ENCODE data around the gene CPEB2.

CPEB2 gene

DNA sequence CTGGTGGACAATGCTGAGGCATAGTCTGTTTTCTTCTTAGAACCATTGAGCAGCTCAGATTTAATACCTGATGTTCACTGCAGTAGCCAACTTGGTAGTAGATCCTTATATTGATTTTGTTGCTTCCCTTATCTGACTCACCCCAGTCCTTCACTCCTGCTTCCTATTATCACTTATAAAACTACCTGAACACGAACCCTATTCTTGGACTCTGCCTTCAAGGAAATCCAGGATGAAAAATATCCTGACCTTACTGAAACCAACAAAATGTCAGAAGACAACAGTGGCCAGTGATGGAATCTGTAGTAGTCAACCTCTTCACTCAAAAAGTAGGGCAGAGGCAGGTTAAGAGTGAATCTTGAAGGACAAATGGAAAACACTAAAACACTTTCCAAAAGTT lies 98.1 kb downstream of the CPEB2 start:
- TF ChIP-seq, protein P1, sequence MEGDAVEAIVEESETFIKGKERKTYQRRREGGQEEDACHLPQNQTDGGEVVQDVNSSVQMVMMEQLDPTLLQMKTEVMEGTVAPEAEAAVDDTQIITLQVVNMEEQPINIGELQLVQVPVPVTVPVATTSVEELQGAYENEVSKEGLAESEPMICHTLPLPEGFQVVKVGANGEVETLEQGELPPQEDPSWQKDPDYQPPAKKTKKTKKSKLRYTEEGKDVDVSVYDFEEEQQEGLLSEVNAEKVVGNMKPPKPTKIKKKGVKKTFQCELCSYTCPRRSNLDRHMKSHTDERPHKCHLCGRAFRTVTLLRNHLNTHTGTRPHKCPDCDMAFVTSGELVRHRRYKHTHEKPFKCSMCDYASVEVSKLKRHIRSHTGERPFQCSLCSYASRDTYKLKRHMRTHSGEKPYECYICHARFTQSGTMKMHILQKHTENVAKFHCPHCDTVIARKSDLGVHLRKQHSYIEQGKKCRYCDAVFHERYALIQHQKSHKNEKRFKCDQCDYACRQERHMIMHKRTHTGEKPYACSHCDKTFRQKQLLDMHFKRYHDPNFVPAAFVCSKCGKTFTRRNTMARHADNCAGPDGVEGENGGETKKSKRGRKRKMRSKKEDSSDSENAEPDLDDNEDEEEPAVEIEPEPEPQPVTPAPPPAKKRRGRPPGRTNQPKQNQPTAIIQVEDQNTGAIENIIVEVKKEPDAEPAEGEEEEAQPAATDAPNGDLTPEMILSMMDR (IDR thresholded peaks at IDR 0.05; ENCODE audit: control extremely low read depth, extremely low read depth, low read depth, missing control alignments): no peak
- ChIA-PET CTCF (no interaction called here), POLR2A (no interaction called here)
- no peak for DNase-seq (ENCODE audit: extremely low spot score)

DNA sequence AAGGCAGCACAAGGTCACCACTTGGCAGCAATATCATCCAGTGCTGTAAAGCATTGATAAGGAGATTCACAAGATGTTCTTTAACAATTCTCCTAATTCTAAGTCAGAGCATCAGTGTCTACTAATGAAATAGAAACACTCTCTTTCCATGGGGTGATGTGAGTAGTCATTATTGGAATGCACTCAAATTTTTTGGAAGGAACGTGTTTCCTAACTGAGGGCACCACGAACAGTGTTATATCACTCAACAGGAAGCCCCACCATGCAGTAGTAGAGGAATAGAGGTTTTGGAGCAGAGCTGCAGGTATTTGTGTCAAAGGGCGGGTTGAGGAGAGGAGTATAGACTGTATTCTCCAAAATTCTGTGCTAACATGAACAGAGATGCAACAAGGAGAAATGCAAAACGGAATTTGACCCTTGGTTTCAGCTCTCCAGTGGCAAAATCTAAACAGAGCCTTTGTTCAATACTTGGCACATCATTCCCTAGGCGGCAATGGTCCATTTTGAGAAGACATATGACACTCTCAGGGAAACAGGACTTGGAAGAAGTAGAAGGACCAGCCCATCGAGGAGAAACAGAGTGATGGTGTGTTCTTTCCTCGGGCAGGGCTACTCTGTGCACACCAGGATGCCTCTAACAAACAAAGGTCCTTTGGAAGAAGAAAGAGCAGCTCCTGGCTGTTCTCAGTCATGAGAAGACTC lies 98.9 kb downstream of the CPEB2 start:
- ChIA-PET CTCF (no interaction called here), POLR2A (no interaction called here)
- TF ChIP-seq, protein P1 (IDR thresholded peaks at IDR 0.05; ENCODE audit: control extremely low read depth, extremely low read depth, low read depth, missing control alignments): no peak
- no peak for DNase-seq (ENCODE audit: extremely low spot score)

DNA sequence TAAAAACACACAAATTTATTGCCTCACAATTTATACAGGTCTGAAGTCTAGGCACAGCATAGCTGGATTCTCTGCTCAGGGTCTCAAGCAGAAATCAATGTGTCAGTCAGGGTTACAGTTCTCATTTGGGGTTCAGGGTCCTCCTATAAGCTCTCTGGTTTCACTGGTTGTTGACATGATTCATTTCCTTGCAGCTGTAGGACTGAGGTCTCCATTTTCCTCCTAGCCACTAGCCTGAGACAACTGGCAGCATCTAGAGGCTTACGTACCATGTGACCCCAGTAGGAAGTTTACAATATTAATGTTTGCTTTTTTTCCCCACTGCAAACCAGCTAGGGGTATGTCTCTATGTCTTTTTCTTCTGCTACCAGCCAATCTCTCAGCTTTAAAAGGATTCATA lies 102.5 kb downstream of the CPEB2 start:
- TF ChIP-seq, protein P1 (IDR thresholded peaks at IDR 0.05; ENCODE audit: control extremely low read depth, extremely low read depth, low read depth, missing control alignments): no peak
- POLR2A ChIA-PET: no interaction called here
- DNase-seq (ENCODE audit: extremely low spot score): no peak
- CTCF ChIA-PET: no interaction called here

DNA sequence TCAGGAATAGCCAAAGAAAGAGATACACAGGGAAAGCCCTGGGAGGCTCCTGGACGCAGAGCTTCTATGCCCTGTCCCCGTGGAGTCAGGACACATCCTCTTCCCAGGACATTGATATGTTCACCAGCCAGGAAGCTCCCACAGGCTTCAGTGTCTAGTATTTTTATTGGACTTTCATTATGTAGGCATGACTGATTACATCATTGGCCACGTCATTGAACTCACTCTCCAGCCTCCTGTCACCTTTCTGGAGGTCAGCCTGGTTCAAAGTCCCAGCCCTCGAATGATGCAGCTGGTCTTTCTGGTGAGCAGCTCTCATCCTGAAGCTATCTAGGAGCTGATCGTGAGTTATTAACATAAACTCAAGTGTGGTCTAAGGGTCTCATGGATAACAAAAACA lies 104.1 kb downstream of the CPEB2 start:
- ChIA-PET POLR2A (no interaction called here), CTCF (interaction anchor here (1.6 kb wide), 1 partner anchor 13 kb away, joined by 4 read pairs; no protein-coding TSS in a partner anchor)
- no peak for DNase-seq (ENCODE audit: extremely low spot score)
- TF ChIP-seq, protein P1 (IDR thresholded peaks at IDR 0.05; ENCODE audit: control extremely low read depth, extremely low read depth, low read depth, missing control alignments): no peak

DNA sequence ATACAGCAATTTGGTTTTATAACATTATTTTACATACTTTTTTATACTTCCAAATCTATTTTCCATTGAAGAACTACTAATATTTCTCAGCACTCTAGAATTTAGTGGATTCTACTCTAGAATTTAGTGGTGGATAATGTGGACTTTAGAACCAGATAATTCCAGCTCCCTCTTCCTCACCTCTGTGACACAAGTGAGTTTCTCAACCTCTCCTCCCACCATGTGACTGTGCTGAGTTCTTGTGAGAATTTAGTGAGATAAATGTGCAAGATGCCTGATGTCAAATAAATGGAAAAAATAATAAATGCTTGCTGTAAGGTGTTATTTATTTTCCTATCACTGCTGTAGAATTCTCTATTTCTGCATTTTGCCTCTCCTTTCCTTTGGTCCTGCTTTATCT lies 107.3 kb downstream of the CPEB2 start:
- DNase-seq (ENCODE audit: extremely low spot score): no peak
- TF ChIP-seq, protein P1 (IDR thresholded peaks at IDR 0.05; ENCODE audit: control extremely low read depth, extremely low read depth, low read depth, missing control alignments): no peak
- POLR2A ChIA-PET: no interaction called here
- CTCF ChIA-PET: interaction anchor here (1.1 to 1.2 kb wide), 2 partner anchors 15 to 21 kb away, joined by 3 read pairs; no protein-coding TSS in a partner anchor

DNA sequence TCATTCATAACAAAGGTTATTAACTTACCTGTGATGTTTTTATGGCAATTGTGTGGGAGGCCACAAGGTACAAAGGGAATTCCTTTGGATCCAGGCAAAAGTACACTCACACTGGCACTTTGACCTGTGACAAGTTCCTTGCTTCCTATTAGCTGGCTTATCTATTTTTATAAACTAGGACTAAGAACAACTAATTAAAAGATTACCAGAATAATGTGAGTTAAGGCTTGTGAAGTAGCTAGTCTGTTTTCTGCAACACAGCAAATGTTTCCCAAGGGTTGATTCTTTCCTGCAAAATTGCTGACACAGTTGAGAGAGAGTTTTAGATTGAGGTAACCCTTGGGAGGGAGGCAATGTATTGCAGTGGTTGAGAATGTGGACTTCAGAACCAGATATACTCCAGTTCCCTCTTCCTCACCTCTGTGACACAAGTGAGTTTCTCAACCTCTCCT lies 107.9 kb downstream of the CPEB2 start:
- CTCF ChIA-PET: interaction anchor here (1.2 kb wide), 1 partner anchor 15 kb away, joined by 3 read pairs; no protein-coding TSS in a partner anchor
- TF ChIP-seq, protein P1 (IDR thresholded peaks at IDR 0.05; ENCODE audit: control extremely low read depth, extremely low read depth, low read depth, missing control alignments): no peak
- POLR2A ChIA-PET: no interaction called here
- no peak for DNase-seq (ENCODE audit: extremely low spot score)
